Thoracic aorta (tissue), 2 donors: Measurements from ENCODE around the gene LDB3. TPM values are rescaled to one million over a fixed set of nuclear protein-coding genes. Genes with fewer than 3 reads are reported as not detected.

Experiments used
- ATAC-seq: fragments of 150-250 bp; one replicate; pipeline ENCODE4 v1.8.0; 2017; ENCODE audit warnings: low read depth; ENCODE audit not compliant: insufficient number of reproducible peaks, low FRiP score
- DNase-seq: peaks from one replicate; pipeline ENCODE4 v3.0.0-alpha.2; 2020; ENCODE audit warnings: low spot score
- H3K27ac ChIP-seq, 2 donors: fragments of 200-600 bp; sonication (generic); 1 replicate in 1 of 2; 2 replicates in 1 of 2; pipeline ENCODE4 v1.5.1; 2016; ENCODE audit warnings: mild to moderate bottlenecking in 2 of 2, moderate library complexity in 2 of 2
- H3K27me3 ChIP-seq: fragments of 200-600 bp; sonication (generic); replicated peaks from 2 replicates; pipeline ENCODE4 v1.6.0; 2016; ENCODE audit warnings: mild to moderate bottlenecking; ENCODE audit not compliant: insufficient read depth
- H3K36me3 ChIP-seq: fragments of 200-600 bp; sonication (generic); one replicate; pipeline ENCODE4 v1.5.1; 2016
- H3K4me1 ChIP-seq, 2 donors: fragments of 200-600 bp; sonication (generic); 1 replicate in 1 of 2; 2 replicates in 1 of 2; pipeline versions ENCODE4 v1.5.1 to v1.6.0; 2016; ENCODE audit warnings: low read depth in 2 of 2, mild to moderate bottlenecking in 1 of 2; ENCODE audit not compliant: control insufficient read depth in 1 of 2
- H3K4me3 ChIP-seq: fragments of 200-600 bp; sonication (generic); 2 replicates; pipeline ENCODE4 v1.5.1; 2016; ENCODE audit warnings: mild to moderate bottlenecking
- H3K9me3 ChIP-seq: fragments of 200-600 bp; sonication (generic); 2 replicates; pipeline ENCODE4 v1.5.1; 2016
- CTCF ChIP-seq: fragments of 200-600 bp; sonication (generic); IDR thresholded peaks from one replicate; pipeline ENCODE4 v1.5.1; 2019; ENCODE audit warnings: antibody characterized with exemption
- total RNA-seq, 2 donors: library from RNA; depleted of rRNA; stranded (reverse); fragments of >200 nt; gene quantifications; one replicate each; pipeline versions ENCODE4 v1.1.0 to v1.2.3, GENCODE V29; 2016

The LDB3 gene
- total RNA-seq, 2 donors from 2014 or later = 59.5 to 63.8 TPM

- H3K4me1 ChIP-seq = peaks cover 8 to 16% of the 10 kb centered on the region in 2 donors
- peak overlapping the region in 1 of 2 donors; percentile 52 for H3K27ac ChIP-seq
- no peak for DNase-seq
- H3K36me3 ChIP-seq = no peaks in the 10 kb centered on the region
- no peak overlapping the region for H3K4me3 ChIP-seq
- TF ChIP-seq CTCF = no peak
- no peaks in the 10 kb centered on the region for H3K9me3 ChIP-seq
- ATAC-seq = peak; percentile 65
- H3K27me3 ChIP-seq = no peaks in the 10 kb centered on the region
These were observed 32.9 kb upstream of the LDB3 start for GRCh38 chr10:86635402-86635801.

- Histone ChIP-seq H3K27ac (peak overlapping the region in 1 of 2 donors; percentile 52), H3K4me3 (no peak overlapping the region), H3K4me1 (peaks cover 8 to 16% of the 10 kb centered on the region in 2 donors), H3K9me3 (no peaks in the 10 kb centered on the region), H3K36me3 (no peaks in the 10 kb centered on the region), H3K27me3 (no peaks in the 10 kb centered on the region)
- no peak for DNase-seq
- TF ChIP-seq CTCF = no peak
- no peak for ATAC-seq
These were observed 32.0 kb upstream of the LDB3 start for GRCh38 chr10:86636311-86636710.

- no peak overlapping the region for H3K27ac ChIP-seq
- no peaks in the 10 kb centered on the region for H3K9me3 ChIP-seq
- no peaks in the 10 kb centered on the region for H3K27me3 ChIP-seq
- no peaks in the 10 kb centered on the region for H3K36me3 ChIP-seq
- no peak overlapping the region for H3K4me3 ChIP-seq
- peaks cover 0 to 17% of the 10 kb centered on the region in 2 donors for H3K4me1 ChIP-seq
- no peak for DNase-seq
- no peak for ATAC-seq
- TF ChIP-seq CTCF = no peak
These were observed 26.3 kb upstream of the LDB3 start for GRCh38 chr10:86642021-86642420.

DNA sequence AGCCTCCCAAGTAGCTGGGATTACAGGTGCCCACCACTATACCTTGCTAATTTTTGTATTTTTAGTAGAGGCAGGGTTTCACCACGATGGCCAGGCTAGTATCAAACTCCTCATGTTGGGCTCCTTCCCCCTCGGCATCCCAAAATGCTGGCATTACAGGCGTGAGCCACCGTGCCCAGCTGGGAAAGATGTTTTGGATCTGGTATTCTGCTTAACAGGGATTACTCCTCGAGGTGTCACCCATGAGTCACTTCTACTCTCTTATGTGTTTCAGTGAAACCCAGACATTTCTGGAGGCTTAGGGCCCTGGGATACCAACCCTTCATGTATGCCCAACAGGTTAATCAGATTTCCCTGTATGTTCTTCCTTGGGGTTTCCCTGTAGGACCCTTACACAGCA is 25.8 kb upstream of the LDB3 start:
- Histone ChIP-seq H3K27me3 (no peaks in the 10 kb centered on the region), H3K4me1 (peaks cover 0 to 17% of the 10 kb centered on the region in 2 donors), H3K27ac (no peak overlapping the region), H3K36me3 (no peaks in the 10 kb centered on the region), H3K4me3 (no peak overlapping the region), H3K9me3 (no peaks in the 10 kb centered on the region)
- no peak for TF ChIP-seq CTCF
- ATAC-seq (no peak), DNase-seq (no peak)

- TF ChIP-seq CTCF = no peak
- H3K27ac ChIP-seq = no peak overlapping the region
- ATAC-seq (no peak), DNase-seq (no peak)
- no peaks in the 10 kb centered on the region for H3K36me3 ChIP-seq
- H3K4me1 ChIP-seq = peaks cover 4 to 25% of the 10 kb centered on the region in 2 donors
- no peaks in the 10 kb centered on the region for H3K9me3 ChIP-seq
- H3K27me3 ChIP-seq = no peaks in the 10 kb centered on the region
- H3K4me3 ChIP-seq = no peak overlapping the region
These were observed 24.0 kb upstream of the LDB3 start for GRCh38 chr10:86644152-86644793.
